K562 (cell line): ENCODE results near the gene PITRM1.

Source experiments
- DPF2 ChIP-seq: fragments of 450-650 bp; IDR thresholded peaks from 2 replicates; pipeline ENCODE4 v1.6.1; 2016
- E2F5 ChIP-seq: sonication (generic); formaldehyde crosslinking; IDR thresholded peaks from 2 replicates; pipeline ENCODE4 v1.8.0; 2022; ENCODE audit warnings: mild to moderate bottlenecking, missing genetic modification reagents
- POLR2AphosphoS5 ChIP-seq: IDR thresholded peaks from 2 replicates; pipeline ENCODE4 v1.6.1; 2011; ENCODE audit warnings: mild to moderate bottlenecking, low read depth, low read length, moderate library complexity; ENCODE audit not compliant: control insufficient read depth, insufficient read depth
- ZBTB11 ChIP-seq, 3 experiments: fragments of 200-800 bp in 1 of 3; fragments of 250-450 bp in 1 of 3; fragments of 450-650 bp in 1 of 3; sonication (Bioruptor Pico) in 1 of 3; sonication (Bioruptor generic) in 1 of 3; formaldehyde crosslinking in 1 of 3; IDR thresholded peaks; 2 replicates each; pipeline versions ENCODE4 v1.6.1 to v1.8.0; 2016 to 2022; ENCODE audit warnings: mild to moderate bottlenecking in 2 of 3, missing genetic modification characterization in 2 of 3, missing compliant biosample characterization in 1 of 3, moderate library complexity in 1 of 3
- ZNF395 ChIP-seq: fragments of 200-800 bp; sonication (Bioruptor generic); IDR thresholded peaks from 2 replicates; pipeline ENCODE4 v1.6.1; 2017; ENCODE audit warnings: missing genetic modification characterization, missing compliant biosample characterization

- TF ChIP-seq ZNF395 (CRISPR knock-in tag) = no peak
- TF ChIP-seq ZBTB11 (CRISPR knock-in tag; IDR thresholded peaks at IDR 0.05) = no peak
- no peak for TF ChIP-seq POLR2AphosphoS5
- no peak for TF ChIP-seq E2F5 (CRISPR knock-in tag)
- no peak for TF ChIP-seq DPF2
Observed at GRCh38 chr10:3128379-3129130, 44.0 kb downstream of the PITRM1 start.
